DMS153 treated with DMSO at 0.1 percent for 48 hours (cell line): ENCODE measurements around the gene TRIM71.
"Not testable (repeated sequence)": the region's sequence is repeated elsewhere in the genome, so short reads cannot be mapped to it uniquely, and the experiment has no call there.

Experiments used
- DNase-seq: peaks from one replicate; lab custom pipeline; 2025; ENCODE audit not compliant: unreplicated experiment; lab: John Stamatoyannopoulos, UW

The TRIM71 gene

DNA sequence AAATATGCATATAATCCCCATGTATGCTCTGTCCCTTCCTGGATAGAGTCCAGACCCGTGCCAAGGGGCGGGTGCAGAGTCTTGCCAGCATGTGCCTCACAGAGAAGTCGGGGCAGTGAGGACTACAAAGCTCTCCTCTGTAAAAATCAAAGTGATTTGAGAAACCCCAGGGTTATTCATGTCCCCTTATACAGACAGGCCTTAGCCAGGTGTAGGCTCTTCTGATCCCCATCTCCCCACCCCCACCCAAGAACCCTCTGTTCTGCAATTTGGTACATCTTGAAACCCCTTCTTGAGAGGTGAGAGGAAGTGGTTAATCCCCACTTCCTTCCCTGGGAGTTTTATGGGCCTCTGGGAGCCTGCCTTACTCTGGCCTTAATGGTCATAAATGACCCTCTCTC, 24.7 kb downstream of the TRIM71 start:
- DNase-seq: no peak

DNA sequence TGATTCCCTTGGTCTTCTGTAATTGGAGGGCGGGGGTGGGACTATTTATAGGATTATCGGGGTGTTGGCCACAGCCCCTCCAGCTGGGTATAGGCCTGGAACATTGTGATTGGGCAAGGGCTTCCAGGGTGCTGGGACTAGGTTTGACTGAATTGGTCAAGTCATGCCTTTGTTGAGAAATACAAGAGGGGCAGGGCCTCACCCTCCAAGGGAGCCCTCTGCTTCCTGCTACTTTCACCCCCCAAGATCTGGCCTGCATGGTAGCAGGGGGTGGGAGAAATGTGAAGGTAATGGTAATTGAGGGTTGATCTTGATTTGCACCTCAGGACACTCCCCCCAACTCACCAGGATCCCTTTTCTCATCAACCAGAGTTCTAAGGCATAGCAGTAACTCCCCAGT, 25.2 kb downstream of the TRIM71 start:
- DNase-seq: no peak

GRCh38 chr3:32843510-32844321, 25.9 kb downstream of the TRIM71 start:
- no peak for DNase-seq

GRCh38 chr3:32844322-32844654, 26.5 kb downstream of the TRIM71 start:
- DNase-seq: no peak

DNA sequence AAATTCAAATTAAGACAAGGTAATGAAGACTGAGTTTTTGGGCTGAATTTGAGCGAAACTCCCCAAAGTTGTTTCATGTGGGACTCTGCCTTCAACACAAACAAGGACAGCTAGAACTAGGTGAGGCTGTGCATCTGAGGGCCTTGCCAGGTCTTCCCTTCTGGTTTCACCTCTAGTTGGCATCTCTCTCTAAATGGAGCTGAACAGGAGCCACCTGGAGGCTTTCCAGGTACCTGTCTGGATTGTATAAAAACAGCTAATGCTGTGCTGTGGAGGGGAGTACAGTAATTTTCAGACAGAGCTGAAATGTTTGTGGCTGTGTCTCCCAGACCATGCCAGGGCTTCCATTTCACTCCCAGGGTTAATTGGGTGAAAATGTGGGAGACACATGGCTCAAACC, 27.1 kb downstream of the TRIM71 start:
- no peak for DNase-seq

DNA sequence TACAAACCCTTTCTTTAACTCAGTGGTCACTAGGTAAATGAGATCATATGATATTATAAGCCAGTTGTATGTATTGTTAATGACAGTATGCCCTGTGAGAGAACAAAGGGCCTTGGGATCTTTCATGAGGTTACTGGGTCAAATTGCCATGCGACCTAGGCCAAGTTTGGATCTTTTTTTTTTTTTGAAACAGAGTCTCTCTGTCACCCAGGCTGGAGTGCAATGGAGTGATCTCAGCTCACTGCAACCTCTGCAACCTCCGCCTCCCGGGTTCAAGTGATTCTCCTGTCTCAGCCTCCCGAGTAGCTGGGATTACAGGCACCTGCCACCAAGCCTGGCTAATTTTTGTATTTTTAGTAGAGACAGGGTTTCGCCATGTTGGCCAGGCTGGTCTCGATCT, 27.7 kb downstream of the TRIM71 start:
- not testable (repeated sequence) for DNase-seq

GRCh38 chr3:32847045-32847444, 29.2 kb downstream of the TRIM71 start:
- DNase-seq: not testable (repeated sequence)

GRCh38 chr3:32847528-32847927, 29.7 kb downstream of the TRIM71 start:
- DNase-seq: no peak

GRCh38 chr3:32848215-32848614, 30.4 kb downstream of the TRIM71 start:
- DNase-seq: no peak

- DNase-seq: no peak
Measured at GRCh38 chr3:32849046-32849445, 31.2 kb downstream of the TRIM71 start.

DNA sequence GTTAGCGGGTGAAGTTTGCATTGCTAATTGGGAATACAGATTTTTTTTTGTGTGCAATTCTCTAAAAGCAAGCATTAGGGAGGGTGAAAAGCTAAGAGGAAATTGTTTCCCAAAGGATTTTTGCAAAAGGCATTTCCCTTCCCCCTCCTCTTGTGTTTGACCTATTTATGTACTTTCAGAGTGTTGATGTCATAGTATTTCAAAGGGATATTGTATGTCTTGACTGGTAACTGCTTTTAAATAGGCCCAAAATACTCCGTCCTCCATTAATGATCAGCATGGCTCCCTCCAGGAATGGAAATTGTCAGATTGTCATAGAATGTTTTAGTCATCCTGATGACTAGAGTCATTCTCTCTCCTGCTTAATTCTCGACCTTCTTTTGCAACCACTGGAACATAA, 32.4 kb downstream of the TRIM71 start:
- DNase-seq: no peak

- DNase-seq: no peak
Measured at GRCh38 chr3:32850636-32851035, 32.8 kb downstream of the TRIM71 start.

DNA sequence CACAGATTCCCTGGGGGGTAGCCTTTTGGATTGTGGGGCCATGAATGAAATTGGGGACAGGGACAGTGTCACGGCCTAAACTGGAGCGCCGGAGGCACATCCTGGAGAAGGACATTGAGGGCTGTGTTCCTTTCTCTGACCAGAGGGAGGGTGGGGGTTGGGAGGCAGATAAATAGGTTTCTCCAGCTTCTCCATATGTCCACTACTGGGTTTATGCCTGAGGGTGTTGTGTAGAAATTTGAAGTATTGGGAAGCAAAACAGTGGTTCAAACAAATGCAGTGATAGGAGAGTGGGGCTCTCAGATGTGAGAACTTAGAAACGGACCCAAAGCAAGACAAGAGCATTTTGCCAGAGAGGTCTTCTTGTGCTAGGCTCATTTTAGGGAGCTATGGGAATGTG, 34.3 kb downstream of the TRIM71 start:
- no peak for DNase-seq

DNA sequence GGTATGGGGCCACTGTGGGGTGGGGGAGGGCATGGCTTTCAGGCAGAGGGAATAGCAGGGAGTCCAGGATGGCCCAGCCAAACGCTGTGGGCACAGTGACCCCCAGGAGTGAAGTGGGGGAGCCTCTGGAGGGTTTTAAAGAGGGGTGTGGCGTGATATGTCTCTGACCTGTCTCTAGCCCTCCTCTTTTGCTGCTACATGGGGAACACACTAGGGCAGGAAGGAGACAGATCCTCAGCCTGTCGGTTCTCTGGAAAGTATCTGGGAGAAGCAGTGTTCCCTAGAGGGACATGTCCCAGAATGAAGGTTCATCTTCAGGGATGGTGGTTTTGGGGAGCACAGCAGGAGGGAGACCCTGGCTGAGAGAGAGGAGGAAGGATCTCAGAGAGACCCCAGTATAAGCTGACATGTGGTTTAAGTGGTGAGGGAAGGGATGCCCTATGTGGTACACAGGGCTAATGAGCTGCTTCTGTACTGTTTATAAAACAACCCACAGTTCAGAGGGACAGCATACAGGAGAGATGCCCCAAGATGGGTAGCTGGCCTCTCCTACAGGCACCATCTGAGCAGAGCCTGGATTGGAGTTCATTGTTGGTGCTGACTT, 37.7 kb downstream of the TRIM71 start:
- no peak for DNase-seq

- DNase-seq: no peak
Measured at GRCh38 chr3:32856355-32856889, 38.6 kb downstream of the TRIM71 start.

DNA sequence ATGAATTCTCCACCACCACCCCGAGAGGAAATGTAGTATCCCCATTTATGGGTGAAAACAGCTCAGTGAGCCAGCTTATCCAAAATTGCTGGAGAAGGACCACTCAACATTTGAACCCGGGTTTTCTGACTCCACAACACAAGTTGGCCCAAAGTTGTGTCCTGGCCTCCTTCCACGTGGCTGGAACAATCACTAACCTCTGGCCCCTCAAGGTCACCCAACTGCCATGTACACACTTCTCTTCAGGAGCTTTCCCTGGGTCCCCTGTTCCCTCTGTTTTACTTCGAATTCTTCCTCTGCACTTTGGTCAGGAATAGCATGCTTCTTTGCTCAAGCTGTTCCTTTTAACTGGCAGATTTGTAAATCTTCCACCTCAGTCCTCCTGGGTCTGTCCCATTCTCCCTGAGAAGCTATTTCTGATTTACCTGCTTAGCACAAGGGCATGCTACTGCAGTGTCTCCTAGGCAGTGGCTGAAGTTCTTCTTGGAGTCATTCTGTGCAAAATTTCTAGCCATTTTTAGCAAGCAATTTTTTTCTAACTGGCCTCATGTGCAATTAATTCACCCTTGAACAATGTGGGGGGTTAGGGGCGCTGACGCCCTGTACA, 39.2 kb downstream of the TRIM71 start:
- DNase-seq: no peak

DNA sequence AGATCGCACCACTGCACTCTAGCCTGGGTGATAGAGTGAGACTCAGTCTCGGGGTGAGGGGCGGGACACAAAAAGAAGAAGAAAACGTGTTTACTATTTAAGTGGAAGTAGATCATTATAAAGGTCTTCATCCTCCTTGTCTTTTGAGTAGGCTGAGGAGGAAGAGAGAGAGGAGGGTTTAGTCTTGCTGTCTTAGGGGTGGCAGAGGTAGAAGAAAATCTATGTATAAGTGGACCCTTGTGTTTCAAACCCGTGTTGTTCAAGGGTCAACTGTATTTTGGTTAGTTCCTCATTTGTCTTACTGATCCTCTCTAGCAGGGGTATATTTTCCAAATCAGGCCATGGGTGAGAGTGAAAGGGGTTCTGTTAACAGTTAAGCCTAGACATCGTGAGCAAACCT, 40.1 kb downstream of the TRIM71 start:
- DNase-seq: no peak

- no peak for DNase-seq
Measured at GRCh38 chr3:32859604-32860237, 41.9 kb downstream of the TRIM71 start.

DNA sequence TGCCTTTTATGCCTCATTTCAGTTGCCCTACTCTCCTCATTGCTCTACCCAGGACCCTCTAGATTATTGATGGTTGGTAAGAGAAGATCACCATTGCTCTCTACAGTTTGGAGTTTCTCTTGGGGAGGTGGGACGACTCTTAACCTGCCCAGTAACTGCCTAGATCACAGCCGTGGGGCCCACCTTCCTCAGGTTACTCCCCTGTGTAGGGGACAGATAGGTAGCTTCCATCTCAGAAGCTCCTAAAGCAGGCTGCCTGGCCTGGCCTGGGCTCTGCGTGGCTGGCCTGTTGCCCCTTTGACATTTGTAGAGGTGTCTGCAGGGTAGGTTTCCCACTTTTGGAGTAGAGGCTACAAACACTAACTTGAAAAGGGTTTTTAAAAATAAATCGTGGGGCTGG, 42.7 kb downstream of the TRIM71 start:
- no peak for DNase-seq

GRCh38 chr3:32861681-32862080, 43.9 kb downstream of the TRIM71 start:
- DNase-seq: no peak

- no peak for DNase-seq
Measured at GRCh38 chr3:32862247-32862935, 44.6 kb downstream of the TRIM71 start.
